ENCODE measurements around the gene ITPKB.

ITPKB gene

GRCh38 chr1:226682871-226683814 is 55.9 kb downstream of the ITPKB start:
- no peak for DNase-seq

DNA sequence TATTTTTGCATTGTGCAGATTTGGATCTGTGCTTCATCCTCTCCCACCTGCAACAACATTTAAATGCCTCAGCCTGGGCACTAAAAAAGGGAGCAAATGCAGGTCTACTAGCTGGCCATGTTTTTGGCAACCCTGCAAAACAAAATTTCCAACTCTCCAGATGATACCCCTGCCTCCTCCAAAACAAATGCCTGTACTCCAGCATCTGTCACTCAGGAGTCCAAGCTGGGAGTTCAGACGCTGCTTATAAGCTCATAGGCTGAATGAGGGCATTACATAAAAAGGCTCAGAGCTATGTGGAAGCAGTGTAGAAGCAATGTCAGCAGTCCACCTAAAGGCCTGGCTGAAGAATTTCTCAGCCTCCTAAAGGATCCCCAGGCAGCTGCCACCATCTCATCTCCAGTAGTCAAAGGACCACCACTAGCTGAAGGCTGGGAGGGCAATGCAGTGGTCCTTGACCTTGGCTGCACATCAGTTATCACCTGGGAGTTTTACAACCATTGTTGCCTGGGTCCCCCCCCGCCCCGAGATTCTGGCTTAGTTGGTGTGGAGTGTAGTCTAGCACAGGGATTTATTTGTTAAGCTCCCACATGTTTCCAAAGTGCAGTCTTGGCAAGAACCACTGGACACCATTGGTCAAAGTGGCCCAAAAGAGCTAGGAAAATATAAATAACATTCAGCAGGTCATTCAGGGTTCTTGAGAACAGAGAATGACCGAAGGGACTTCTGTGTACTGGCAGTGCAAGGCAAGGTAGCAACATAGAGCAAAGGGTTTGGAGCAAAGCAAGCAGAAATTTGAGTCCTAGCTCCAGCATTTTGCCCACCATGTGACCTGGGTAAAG is 57.2 kb downstream of the ITPKB start:
- DNase-seq: no peak

GRCh38 chr1:226680653-226681052 is 58.4 kb downstream of the ITPKB start:
- DNase-seq: no peak

GRCh38 chr1:226679853-226680516 is 59.1 kb downstream of the ITPKB start:
- no peak for DNase-seq

DNA sequence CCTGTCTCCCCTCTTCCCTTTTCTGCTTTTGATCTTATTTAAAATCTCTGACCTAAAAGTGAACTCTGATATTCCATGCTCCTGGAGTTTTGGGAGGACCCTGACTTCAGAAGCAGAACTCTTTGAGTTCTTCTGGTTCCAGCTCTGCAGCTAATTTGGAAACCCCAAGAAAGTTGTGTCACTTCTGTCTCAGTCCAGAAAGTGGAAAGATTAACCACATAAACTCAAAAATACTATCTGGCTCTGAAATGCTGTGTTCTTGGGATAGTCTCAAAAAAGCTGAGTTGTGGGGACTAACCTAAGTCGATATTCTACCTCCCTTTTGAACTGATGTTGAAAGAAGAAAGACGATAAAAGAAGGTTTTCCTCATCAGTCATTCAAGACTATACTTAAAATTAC is 59.8 kb downstream of the ITPKB start:
- DNase-seq: no peak

DNA sequence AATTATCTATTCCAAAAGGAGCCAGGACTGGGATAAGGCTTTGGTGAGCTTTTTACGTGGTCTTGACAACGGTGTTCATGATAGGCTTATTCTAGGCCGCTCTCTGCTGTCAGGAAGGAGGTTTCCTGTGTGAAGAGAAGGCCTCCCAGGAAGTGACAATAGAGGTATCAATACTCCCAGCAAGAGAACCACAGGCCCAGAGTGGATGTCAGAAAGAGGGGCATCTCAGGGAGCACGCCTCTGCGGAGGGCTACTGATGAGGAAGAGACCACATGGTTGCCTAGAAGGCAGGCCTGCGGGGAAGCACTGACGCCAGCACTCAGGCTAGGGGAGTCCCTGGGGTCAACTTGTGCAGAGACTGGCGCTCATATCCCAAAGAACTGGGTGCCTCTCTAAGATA is 60.4 kb downstream of the ITPKB start:
- DNase-seq: no peak

DNA sequence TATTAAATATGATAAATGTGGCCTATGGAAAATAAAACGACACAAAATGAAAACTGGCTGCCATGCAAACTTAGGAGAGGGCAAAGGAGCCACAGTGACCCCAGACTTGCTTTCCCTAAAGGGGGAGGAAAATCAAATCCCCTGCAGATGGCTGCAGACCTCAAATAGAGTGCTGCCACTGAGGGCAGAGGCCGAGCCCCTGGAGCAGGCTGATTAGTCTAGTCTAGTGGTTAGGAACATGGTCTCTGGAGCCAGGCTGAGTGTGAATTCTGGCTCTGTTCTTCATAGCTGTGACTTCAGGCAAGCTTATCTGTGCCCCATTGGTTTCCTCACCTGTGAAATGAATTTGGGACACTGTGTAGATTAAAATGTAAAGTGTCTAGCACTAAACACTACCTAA is 60.8 kb downstream of the ITPKB start:
- DNase-seq: no peak

- DNase-seq: no peak
Observed at GRCh38 chr1:226677027-226678020, 61.8 kb downstream of the ITPKB start.

- no peak for DNase-seq
Observed at GRCh38 chr1:226676381-226676780, 62.7 kb downstream of the ITPKB start.

DNA sequence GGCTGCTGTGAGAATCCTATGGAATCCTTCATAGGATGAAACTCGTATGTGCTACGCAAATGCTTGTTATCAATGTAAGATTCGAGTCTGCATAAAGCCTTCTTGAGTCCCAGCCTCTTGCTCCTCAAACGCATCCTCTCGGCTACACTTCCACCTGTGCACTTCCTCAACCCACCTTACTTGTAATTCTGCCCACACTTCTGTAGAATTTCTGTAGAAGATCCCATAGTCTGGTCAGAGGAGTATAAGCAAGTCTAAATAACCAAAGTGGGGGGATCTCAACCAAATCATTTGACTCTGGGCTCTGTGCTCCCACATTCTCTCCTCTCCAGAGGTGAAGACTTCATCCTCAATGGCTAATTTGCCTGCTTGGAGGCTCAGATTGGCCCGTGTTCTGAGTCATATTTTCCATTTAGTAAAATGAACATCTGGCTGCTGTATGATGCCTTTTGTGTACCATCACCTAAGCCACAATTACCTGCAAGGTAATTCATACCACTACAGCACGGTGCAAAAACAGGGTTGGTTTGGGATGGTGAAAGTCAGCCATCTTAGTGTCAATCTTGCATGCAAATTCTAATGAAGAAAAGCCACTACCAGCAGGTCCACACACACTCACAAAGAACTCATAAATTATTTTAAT is 63.2 kb downstream of the ITPKB start:
- DNase-seq: no peak

DNA sequence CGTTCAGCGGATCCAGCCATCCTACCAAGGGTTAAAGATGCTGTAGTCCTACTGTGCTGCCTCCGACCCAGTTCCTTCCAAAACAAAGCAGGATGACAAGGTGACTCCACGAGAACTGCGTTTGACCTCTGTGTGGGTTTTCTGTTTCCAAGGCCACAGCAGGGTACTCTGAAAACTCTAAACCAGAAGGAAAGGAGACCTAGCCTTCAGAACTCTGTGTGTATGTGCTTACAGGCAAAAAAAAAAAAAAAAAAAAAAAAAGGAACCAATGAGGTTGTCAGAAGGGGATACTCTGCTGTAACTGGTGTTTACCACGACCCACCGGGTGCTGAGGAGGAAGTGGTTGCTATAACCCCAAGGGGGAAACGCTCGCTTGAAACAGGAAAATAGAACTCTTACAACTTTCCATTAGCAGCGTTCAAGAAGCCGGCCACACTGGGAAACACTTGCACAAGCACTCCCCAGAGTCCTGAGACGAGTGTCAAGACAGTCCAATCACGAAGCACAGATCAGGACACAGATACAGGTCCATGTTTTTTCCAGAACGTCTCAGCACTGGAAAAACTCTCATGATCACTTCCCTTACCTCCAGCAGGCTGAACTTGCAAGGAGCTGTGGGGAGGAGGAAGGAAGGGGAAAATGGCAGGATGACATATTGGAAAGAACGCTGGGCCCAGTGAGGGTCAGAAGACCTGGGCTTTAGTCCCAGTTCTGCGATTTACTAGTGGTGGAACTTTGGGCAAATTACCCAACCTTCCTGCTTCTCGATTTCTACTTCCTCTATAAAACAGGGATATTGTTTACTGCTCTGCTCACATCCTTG is 64.0 kb downstream of the ITPKB start:
- DNase-seq: no peak

DNA sequence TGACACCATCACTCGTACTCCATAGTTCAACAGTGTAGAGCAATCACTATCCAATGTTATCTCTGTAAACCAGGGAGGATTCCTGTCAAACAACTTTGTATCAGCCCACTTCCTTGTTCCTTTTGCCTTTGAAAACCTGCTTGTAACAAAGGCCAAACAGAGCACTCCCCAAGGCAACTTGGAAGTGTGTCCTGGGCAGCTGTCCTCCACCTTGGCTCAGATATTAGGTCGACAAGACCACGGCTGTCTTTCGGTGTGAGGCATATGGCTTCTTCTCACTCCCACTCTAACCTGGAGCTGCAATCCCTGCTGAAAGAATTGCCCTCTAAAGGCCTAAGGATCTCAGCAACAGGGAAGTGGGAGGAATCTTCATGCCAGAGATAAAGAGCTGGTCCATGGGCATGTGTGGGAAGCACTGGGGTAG is 66.7 kb downstream of the ITPKB start:
- DNase-seq: peak; percentile 66

DNA sequence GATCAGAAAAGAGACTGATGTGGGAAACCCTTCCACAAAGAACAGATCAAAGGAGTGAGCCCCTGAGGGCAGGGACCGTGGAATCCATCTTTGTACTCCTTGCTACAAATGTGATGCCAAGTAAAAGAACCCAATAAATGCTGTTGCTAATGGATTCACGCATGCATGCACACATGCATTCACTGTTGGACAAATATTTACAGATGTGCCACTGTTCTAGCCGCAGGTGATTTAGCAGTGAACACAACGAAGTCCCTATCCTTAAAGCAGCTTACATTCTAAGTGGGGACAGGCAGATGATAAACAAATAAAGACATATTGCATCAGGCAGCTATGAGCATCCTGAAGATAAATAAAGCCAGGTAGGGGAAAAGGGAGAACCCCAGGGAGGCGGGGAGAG is 67.8 kb downstream of the ITPKB start:
- DNase-seq: peak; percentile 70

- DNase-seq: no peak
Observed at GRCh38 chr1:226670073-226670472, 69.0 kb downstream of the ITPKB start.

GRCh38 chr1:226668173-226668560 is 70.9 kb downstream of the ITPKB start:
- no peak for DNase-seq

DNA sequence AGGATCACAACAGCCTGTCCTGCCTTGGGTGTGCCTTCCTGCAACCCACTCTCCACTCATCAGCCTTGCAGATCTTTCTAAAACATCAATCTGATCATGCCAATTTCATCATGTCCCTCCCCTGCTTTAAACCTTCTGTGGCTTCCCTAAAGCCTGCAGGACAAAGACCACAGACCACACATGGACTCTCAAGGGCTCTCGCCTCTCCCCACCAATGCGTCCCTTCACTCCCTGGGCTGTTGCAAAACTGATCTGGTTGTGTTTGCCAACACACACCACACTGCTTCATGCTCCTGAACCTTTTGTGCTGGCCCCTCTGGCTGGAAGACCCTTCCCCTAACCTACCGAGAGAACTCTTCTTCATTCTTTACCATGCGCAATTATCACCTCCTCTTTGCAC is 72.4 kb downstream of the ITPKB start:
- DNase-seq: no peak

GRCh38 chr1:226666164-226666506 is 72.9 kb downstream of the ITPKB start:
- no peak for DNase-seq

DNA sequence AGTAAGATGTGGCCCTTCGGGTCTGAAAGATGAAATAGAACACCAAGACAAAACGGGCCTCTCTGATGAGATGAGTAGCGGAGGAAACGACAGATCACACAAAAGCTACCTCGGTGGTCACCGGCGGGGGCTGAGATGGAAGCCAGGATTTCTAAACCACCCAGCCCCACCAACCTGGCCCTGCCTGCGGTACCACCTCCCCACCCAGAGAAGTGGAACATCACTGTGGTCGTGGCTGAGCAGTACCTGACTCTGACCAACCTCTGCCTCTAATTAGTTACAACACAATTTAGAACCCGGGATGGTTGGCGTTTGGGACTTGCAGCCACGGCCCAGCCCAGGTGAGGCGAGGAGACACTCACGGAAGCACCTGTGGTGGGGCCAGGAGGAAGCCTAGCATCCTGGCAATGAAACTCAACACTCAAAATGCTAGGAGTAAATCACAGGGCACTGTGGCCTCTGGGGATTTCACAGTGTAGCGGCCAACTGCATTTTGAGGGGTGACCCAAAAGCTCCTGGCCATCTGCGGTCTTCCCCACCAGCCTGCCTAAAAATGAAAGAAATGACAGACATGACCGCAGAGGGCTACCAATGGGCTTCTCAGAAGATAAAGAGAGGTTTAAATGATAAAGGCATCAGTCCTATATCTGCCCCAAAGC is 73.4 kb downstream of the ITPKB start:
- DNase-seq: no peak

- DNase-seq: no peak
Observed at GRCh38 chr1:226664413-226665101, 74.5 kb downstream of the ITPKB start.

GRCh38 chr1:226663327-226663704 is 75.8 kb downstream of the ITPKB start:
- no peak for DNase-seq
